Spleen (tissue), 11 donors: ENCODE results near the gene GOPC. TPM values are rescaled to one million over a fixed set of nuclear protein-coding genes. Genes with fewer than 3 reads are reported as not detected.

Experiments used
- DNase-seq: peaks from one replicate; pipeline ENCODE4 v3.0.0-alpha.2; 2020
- H3K27ac ChIP-seq, 8 donors: fragments of 200-600 bp; sonication (generic) in 7 of 8; 1 replicate in 4 of 8; 2 replicates in 4 of 8; pipeline versions ENCODE4 v1.5.0 to v1.8.0; 2016 to 2021; ENCODE audit warnings: inconsistent platforms in 4 of 8, mild to moderate bottlenecking in 4 of 8, moderate library complexity in 1 of 8
- H3K27me3 ChIP-seq, 7 donors: fragments of 200-600 bp; sonication (generic) in 6 of 7; replicated peaks in 1 of 7; 1 replicate in 4 of 7; 2 replicates in 3 of 7; pipeline versions ENCODE4 v1.5.0 to v1.8.0; 2016 to 2021; ENCODE audit warnings: inconsistent platforms in 3 of 7, mild to moderate bottlenecking in 1 of 7
- H3K36me3 ChIP-seq, 6 donors: fragments of 200-600 bp; sonication (generic) in 5 of 6; 1 replicate in 4 of 6; 2 replicates in 2 of 6; pipeline versions ENCODE4 v1.5.0 to v1.8.0; 2016 to 2021; ENCODE audit warnings: inconsistent platforms in 2 of 6
- H3K4me1 ChIP-seq, 6 donors: fragments of 200-600 bp; sonication (generic) in 5 of 6; 1 replicate in 3 of 6; 2 replicates in 3 of 6; pipeline versions ENCODE4 v1.5.0 to v1.8.0; 2016 to 2021; ENCODE audit warnings: inconsistent platforms in 3 of 6
- H3K4me3 ChIP-seq, 8 donors: fragments of 200-600 bp; sonication (generic) in 7 of 8; 1 replicate in 4 of 8; 2 replicates in 4 of 8; pipeline versions ENCODE4 v1.5.0 to v1.8.0; 2016 to 2021; ENCODE audit warnings: inconsistent platforms in 4 of 8, mild to moderate bottlenecking in 4 of 8, moderate library complexity in 2 of 8
- H3K9me3 ChIP-seq, 8 donors: fragments of 200-600 bp; sonication (generic) in 7 of 8; 1 replicate in 4 of 8; 2 replicates in 4 of 8; pipeline versions ENCODE4 v1.5.0 to v1.8.0; 2016 to 2021; ENCODE audit warnings: inconsistent platforms in 4 of 8
- POLR2A ChIP-seq, 3 donors: fragments of 450-650 bp; IDR thresholded peaks; one replicate each; pipeline ENCODE4 v1.5.1; 2017; ENCODE audit warnings: antibody characterized with exemption in 3 of 3, mild to moderate bottlenecking in 1 of 3
- POLR2AphosphoS5 ChIP-seq, 3 donors: sonication (generic); formaldehyde crosslinking; IDR thresholded peaks; one replicate each; pipeline ENCODE4 v1.5.1; 2017; ENCODE audit warnings: antibody characterized with exemption in 3 of 3
- WGBS, 5 donors: extraction: QIAGEN DNeasy Blood & Tissue Kit in 3 of 5; methylation state at CpG; one replicate each; pipeline versions ENCODE4 v1.1.5 to v1.1.7; 2013 to 2018; 5-methylcytosine and 5-hydroxymethylcytosine counted together
- intact Hi-C: fragments of 100-400 bp; cut with DNase I; formaldehyde crosslinking; loops from one replicate; pipeline ENCODE4 v1.15.0; 2023; ENCODE audit warnings: low total_unique reads
- polyA plus RNA-seq, 3 donors: library from polyadenylated mRNA; stranded (reverse); fragments of 200-250 nt; gene quantifications; one replicate each; pipeline ENCODE4 v1.2.1, GENCODE V29; 2013
- total RNA-seq, 7 donors: library from RNA; depleted of rRNA in 3 of 7; stranded (reverse); fragments of >200 nt in 3 of 7; fragmentation: NEBNext Ultra II Directional in 4 of 7; extraction: Animal tissue kit (Norgen Biotek cat#: 25700) in 4 of 7; gene quantifications; one replicate each; pipeline versions ENCODE4 v1.1.0 to v1.2.1, GENCODE V29; 2016 to 2021
- TF ChIP-seq, protein P1 (sequence below), 11 experiments: fragments of 200-600 bp in 7 of 11; fragments of 450-650 bp in 4 of 11; sonication (generic) in 4 of 11; IDR thresholded peaks in 8 of 11; conservative IDR thresholded peaks in 3 of 11; 1 replicate in 7 of 11; 2 replicates in 4 of 11; pipeline versions ENCODE4 v1.4.0 to v1.8.0; 2016 to 2021; ENCODE audit warnings: antibody characterized with exemption in 11 of 11, inconsistent platforms in 4 of 11, mild to moderate bottlenecking in 1 of 11
- donor health status: healthy with polysubstance abuse.
- donor health status: DM: no; HTN: no; CAD: no; lungs with moderate emphysema.
- donor health status: DM: no; HTN: no; CAD: no.
- donor health status: Bipolar disorder and iron deficiency.
- donor health status: healthy.
- donor health status: DM: no; HTN: no; CAD: no.
- donor health status: DM: yes; HTN: yes; CAD: no.

The GOPC gene
- total and polyA plus RNA-seq, 10 donors: 13.5 to 26.7 (median 21.8) TPM

DNA sequence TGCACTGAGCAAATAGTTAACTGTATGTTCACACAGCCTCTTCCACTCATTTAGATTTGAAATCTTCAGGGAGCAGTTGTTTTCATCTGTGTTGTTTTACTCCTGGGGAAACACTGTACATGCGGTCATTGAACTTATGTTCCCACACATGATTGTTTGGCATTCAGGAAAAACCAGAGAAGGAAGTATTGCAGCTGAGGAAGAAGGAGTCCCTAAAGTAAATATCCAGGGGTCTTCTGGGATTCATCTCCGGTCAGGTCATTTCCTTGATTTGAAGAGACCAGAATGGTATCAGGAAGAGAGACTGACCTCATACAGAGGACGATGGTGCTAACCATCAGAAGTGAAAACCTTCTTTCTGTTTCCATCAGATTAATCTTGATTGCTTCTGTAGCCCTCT is 67.3 kb downstream of the GOPC start:
- Histone ChIP-seq H3K9me3 (no peaks in the 10 kb centered on the region), H3K27ac (no peak overlapping the region), H3K36me3 (peaks cover 0 to 10% (median 0%) of the 10 kb centered on the region in 6 donors), H3K4me1 (no peaks in the 10 kb centered on the region), H3K4me3 (no peak overlapping the region), H3K27me3 (no peaks in the 10 kb centered on the region)
- intact Hi-C loops: no loop called here
- no peak for DNase-seq
- TF ChIP-seq POLR2AphosphoS5 (IDR thresholded peaks at IDR 0.05) (no peak), POLR2A (IDR thresholded peaks at IDR 0.05) (no peak)
- TF ChIP-seq, protein P1, sequence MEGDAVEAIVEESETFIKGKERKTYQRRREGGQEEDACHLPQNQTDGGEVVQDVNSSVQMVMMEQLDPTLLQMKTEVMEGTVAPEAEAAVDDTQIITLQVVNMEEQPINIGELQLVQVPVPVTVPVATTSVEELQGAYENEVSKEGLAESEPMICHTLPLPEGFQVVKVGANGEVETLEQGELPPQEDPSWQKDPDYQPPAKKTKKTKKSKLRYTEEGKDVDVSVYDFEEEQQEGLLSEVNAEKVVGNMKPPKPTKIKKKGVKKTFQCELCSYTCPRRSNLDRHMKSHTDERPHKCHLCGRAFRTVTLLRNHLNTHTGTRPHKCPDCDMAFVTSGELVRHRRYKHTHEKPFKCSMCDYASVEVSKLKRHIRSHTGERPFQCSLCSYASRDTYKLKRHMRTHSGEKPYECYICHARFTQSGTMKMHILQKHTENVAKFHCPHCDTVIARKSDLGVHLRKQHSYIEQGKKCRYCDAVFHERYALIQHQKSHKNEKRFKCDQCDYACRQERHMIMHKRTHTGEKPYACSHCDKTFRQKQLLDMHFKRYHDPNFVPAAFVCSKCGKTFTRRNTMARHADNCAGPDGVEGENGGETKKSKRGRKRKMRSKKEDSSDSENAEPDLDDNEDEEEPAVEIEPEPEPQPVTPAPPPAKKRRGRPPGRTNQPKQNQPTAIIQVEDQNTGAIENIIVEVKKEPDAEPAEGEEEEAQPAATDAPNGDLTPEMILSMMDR (IDR thresholded peaks at IDR 0.05 in 8 of 11, conservative IDR thresholded peaks at IDR 0.05 in 3 of 11): no peak
- WGBS, 5 donors: 66 to 82% (median 70%) methylated on average over 3 of the region's 3 CpGs

DNA sequence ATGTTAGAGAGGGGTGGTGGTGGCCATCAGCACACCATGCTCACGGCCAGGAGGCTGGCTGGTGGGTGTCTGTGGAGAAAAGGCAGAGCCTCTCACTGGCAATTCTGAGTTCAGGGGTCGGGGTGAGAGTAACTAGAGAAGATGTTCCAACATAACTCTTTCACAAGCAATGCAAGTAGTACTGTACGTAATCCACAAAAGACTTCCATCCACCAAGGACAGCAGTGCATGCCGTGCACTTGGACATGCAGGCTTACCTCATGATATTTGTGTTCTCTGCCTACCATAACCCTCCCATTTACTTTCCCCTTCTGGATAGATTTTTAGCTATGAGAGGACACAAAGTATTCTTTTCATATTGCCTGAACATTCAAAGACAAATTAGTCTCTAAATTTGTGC is 68.5 kb downstream of the GOPC start:
- H3K4me3 ChIP-seq: no peak overlapping the region
- DNase-seq: no peak
- H3K36me3 ChIP-seq: peaks cover 0 to 4% (median 0%) of the 10 kb centered on the region in 6 donors
- no peak overlapping the region for H3K27ac ChIP-seq
- 88 to 99% (median 90%) methylated on average over 4 of the region's 4 CpGs for WGBS, 5 donors
- H3K27me3 ChIP-seq: no peaks in the 10 kb centered on the region
- H3K9me3 ChIP-seq: no peaks in the 10 kb centered on the region
- no peaks in the 10 kb centered on the region for H3K4me1 ChIP-seq
- TF ChIP-seq POLR2A (IDR thresholded peaks at IDR 0.05): no peak
- TF ChIP-seq POLR2AphosphoS5 (IDR thresholded peaks at IDR 0.05): no peak
- TF ChIP-seq, protein P1 (IDR thresholded peaks at IDR 0.05 in 8 of 11, conservative IDR thresholded peaks at IDR 0.05 in 3 of 11): no peak
- intact Hi-C loops: no loop called here

DNA sequence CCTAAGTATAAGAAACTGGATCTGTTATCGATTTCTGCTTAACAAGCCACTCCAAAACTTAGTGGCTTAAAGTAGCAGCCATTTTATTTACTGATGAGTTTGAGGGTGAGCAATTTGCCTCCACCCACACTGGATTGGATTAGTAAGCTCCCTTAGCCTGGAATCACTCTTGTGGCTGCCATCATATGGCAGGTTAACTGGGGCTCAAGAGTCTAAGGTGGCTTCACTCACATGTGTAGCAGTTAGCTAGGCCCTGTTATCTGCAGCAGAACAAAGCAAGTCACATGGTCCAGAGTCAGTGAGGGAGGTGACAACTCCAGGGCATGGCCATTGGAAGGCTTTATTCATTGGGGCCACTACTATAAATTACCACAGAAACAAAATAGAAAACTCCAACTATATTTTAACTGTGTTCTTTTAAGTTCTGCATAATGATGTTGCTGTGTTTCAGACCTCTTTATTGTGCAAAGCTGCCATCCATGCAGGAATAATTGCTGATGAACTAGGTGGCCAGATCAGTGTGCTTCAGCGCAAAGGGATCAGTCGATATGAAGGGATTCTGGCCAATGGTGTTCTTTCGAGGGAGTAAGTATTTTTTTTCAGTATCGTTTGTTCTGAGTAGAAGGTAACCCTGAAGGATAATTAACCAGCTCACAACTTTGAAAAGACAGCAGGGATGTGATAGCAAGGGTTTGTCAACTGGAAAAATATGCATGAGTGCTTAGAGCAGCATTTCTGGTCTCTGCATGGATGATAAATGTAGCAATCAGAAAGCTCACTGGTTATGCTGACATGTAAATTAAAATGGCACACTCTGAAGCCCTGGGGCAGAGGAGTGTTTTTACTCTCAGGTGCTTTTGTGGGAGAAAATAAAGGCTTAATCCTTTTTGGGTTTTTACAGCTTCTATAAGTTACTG is 70.2 kb downstream of the GOPC start:
- 93 to 98% (median 96%) methylated on average over 5 of the region's 5 CpGs for WGBS, 5 donors
- Histone ChIP-seq H3K27ac (no peak overlapping the region), H3K27me3 (no peaks in the 10 kb centered on the region), H3K9me3 (no peaks in the 10 kb centered on the region), H3K4me3 (no peak overlapping the region), H3K4me1 (no peaks in the 10 kb centered on the region), H3K36me3 (no peaks in the 10 kb centered on the region)
- TF ChIP-seq, protein P1 (IDR thresholded peaks at IDR 0.05 in 8 of 11, conservative IDR thresholded peaks at IDR 0.05 in 3 of 11): no peak
- TF ChIP-seq POLR2AphosphoS5 (IDR thresholded peaks at IDR 0.05) (no peak), POLR2A (IDR thresholded peaks at IDR 0.05) (no peak)
- intact Hi-C loops: no loop called here
- DNase-seq: no peak

DNA sequence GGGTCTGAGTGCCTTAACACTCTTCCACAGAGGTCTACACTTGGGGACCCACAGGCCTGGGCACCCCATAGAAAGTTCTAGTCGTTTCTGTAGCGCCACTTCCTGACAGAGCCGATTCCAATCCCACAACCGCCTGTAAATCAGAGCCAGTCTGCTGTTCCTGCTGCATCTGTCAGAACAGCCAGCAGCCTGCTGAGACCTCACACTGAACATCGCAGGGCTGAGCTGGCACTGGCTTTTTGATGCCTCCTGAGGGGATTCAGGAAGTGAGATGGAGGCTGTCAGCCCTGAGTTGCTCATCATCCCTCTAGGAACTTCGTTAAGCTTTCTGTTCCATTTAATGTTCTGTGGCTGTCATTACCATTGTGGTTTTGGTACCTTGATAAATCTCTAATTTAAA is 71.0 kb downstream of the GOPC start:
- no peaks in the 10 kb centered on the region for H3K27me3 ChIP-seq
- no peak overlapping the region for H3K27ac ChIP-seq
- H3K4me3 ChIP-seq: no peak overlapping the region
- intact Hi-C loops: no loop called here
- TF ChIP-seq, protein P1 (IDR thresholded peaks at IDR 0.05 in 8 of 11, conservative IDR thresholded peaks at IDR 0.05 in 3 of 11): no peak
- TF ChIP-seq POLR2AphosphoS5 (IDR thresholded peaks at IDR 0.05) (no peak), POLR2A (IDR thresholded peaks at IDR 0.05) (no peak)
- H3K9me3 ChIP-seq: no peaks in the 10 kb centered on the region
- DNase-seq: no peak
- H3K36me3 ChIP-seq: no peaks in the 10 kb centered on the region
- no peaks in the 10 kb centered on the region for H3K4me1 ChIP-seq
- 40 to 57% (median 54%) methylated on average over 6 of the region's 6 CpGs for WGBS, 5 donors
